Subcutaneous abdominal adipose tissue (tissue), 5 donors: ENCODE measurements around the gene PTPRM.

Source experiments
- H3K27ac ChIP-seq: one replicate; pipeline ENCODE4 v1.7.0; 2013; ENCODE audit warnings: low read depth, mild to moderate bottlenecking, inconsistent platforms, low read length, moderate library complexity
- H3K27me3 ChIP-seq, 5 donors: one replicate each; pipeline ENCODE4 v1.7.0; 2013; ENCODE audit warnings: low read length in 5 of 5, inconsistent platforms in 1 of 5; ENCODE audit not compliant: control insufficient read depth in 5 of 5, insufficient read depth in 4 of 5
- H3K36me3 ChIP-seq, 5 donors: one replicate each; pipeline ENCODE4 v1.7.0; 2013; ENCODE audit warnings: low read length in 5 of 5; ENCODE audit not compliant: control insufficient read depth in 5 of 5, insufficient read depth in 5 of 5
- H3K4me1 ChIP-seq, 5 donors: one replicate each; pipeline ENCODE4 v1.7.0; 2013; ENCODE audit warnings: low read length in 5 of 5, mild to moderate bottlenecking in 3 of 5, moderate library complexity in 1 of 5; ENCODE audit not compliant: control insufficient read depth in 5 of 5, insufficient read depth in 5 of 5
- H3K4me3 ChIP-seq, 5 donors: one replicate each; pipeline ENCODE4 v1.7.0; 2013; ENCODE audit warnings: low read length in 5 of 5, low read depth in 1 of 5
- H3K9ac ChIP-seq, 5 donors: one replicate each; pipeline ENCODE4 v1.7.0; 2013; ENCODE audit warnings: low read length in 5 of 5, mild to moderate bottlenecking in 4 of 5, moderate library complexity in 3 of 5
- H3K9me3 ChIP-seq, 5 donors: one replicate each; pipeline ENCODE4 v1.7.0; 2013; ENCODE audit warnings: low read length in 5 of 5; ENCODE audit not compliant: control insufficient read depth in 5 of 5
- donor health status: healthy.
- donor health status: healthy.
- donor health status: healthy.
- donor health status: healthy.
- donor health status: healthy.

PTPRM gene

GRCh38 chr18:7579176-7579917, 12.2 kb downstream of the PTPRM start:
- Histone ChIP-seq H3K27ac (no peak overlapping the region), H3K4me1 (peaks cover 2 to 29% (median 17%) of the 10 kb centered on the region in 5 donors), H3K4me3 (no peak overlapping the region), H3K36me3 (peaks cover 0 to 2% (median 0%) of the 10 kb centered on the region in 5 donors), H3K9me3 (no peaks in the 10 kb centered on the region), H3K9ac (no peak overlapping the region), H3K27me3 (no peaks in the 10 kb centered on the region)

- no peak overlapping the region for H3K4me3 ChIP-seq
- no peak overlapping the region for H3K27ac ChIP-seq
- H3K9me3 ChIP-seq, result no peaks in the 10 kb centered on the region
- H3K27me3 ChIP-seq, result no peaks in the 10 kb centered on the region
- peaks cover 7 to 33% (median 22%) of the 10 kb centered on the region in 5 donors for H3K4me1 ChIP-seq
- peaks cover 0 to 2% (median 0%) of the 10 kb centered on the region in 5 donors for H3K36me3 ChIP-seq
- H3K9ac ChIP-seq, result no peak overlapping the region
These were observed 12.9 kb downstream of the PTPRM start for GRCh38 chr18:7579918-7580542.

GRCh38 chr18:7584646-7585275, 17.6 kb downstream of the PTPRM start:
- H3K4me1 ChIP-seq, result peaks cover 5 to 19% (median 16%) of the 10 kb centered on the region in 5 donors
- H3K9ac ChIP-seq, result no peak overlapping the region
- H3K9me3 ChIP-seq, result no peaks in the 10 kb centered on the region
- no peak overlapping the region for H3K4me3 ChIP-seq
- no peak overlapping the region for H3K27ac ChIP-seq
- no peaks in the 10 kb centered on the region for H3K27me3 ChIP-seq
- H3K36me3 ChIP-seq, result peaks cover 0 to 2% (median 0%) of the 10 kb centered on the region in 5 donors

- Histone ChIP-seq H3K27ac (no peak overlapping the region), H3K27me3 (no peaks in the 10 kb centered on the region), H3K36me3 (peaks cover 0 to 2% (median 0%) of the 10 kb centered on the region in 5 donors), H3K4me3 (no peak overlapping the region), H3K4me1 (peaks cover 5 to 18% (median 15%) of the 10 kb centered on the region in 5 donors), H3K9ac (no peak overlapping the region), H3K9me3 (no peaks in the 10 kb centered on the region)
These were observed 18.2 kb downstream of the PTPRM start for GRCh38 chr18:7585276-7585670.

GRCh38 chr18:7586379-7586778, 19.3 kb downstream of the PTPRM start:
- H3K9ac ChIP-seq, result no peak overlapping the region
- no peak overlapping the region for H3K4me3 ChIP-seq
- H3K27ac ChIP-seq, result no peak overlapping the region
- H3K27me3 ChIP-seq, result no peaks in the 10 kb centered on the region
- H3K36me3 ChIP-seq, result peaks cover 0 to 2% (median 0%) of the 10 kb centered on the region in 5 donors
- H3K9me3 ChIP-seq, result no peaks in the 10 kb centered on the region
- H3K4me1 ChIP-seq, result peaks cover 5 to 29% (median 19%) of the 10 kb centered on the region in 5 donors

- Histone ChIP-seq H3K27ac (no peak overlapping the region), H3K4me1 (peaks cover 0 to 31% (median 12%) of the 10 kb centered on the region in 5 donors), H3K9ac (no peak overlapping the region), H3K27me3 (no peaks in the 10 kb centered on the region), H3K9me3 (no peaks in the 10 kb centered on the region), H3K36me3 (no peaks in the 10 kb centered on the region), H3K4me3 (no peak overlapping the region)
These were observed 23.9 kb downstream of the PTPRM start for GRCh38 chr18:7590826-7591560.

GRCh38 chr18:7592305-7593071, 25.4 kb downstream of the PTPRM start:
- Histone ChIP-seq H3K9me3 (no peaks in the 10 kb centered on the region), H3K9ac (peak overlapping the region in 1 of 5 donors; percentile 27), H3K27me3 (no peaks in the 10 kb centered on the region), H3K4me3 (no peak overlapping the region), H3K4me1 (peaks cover 0 to 34% (median 17%) of the 10 kb centered on the region in 5 donors), H3K36me3 (no peaks in the 10 kb centered on the region), H3K27ac (no peak overlapping the region)

- no peak overlapping the region for H3K27ac ChIP-seq
- H3K4me1 ChIP-seq, result peaks cover 0 to 37% (median 17%) of the 10 kb centered on the region in 5 donors
- no peaks in the 10 kb centered on the region for H3K9me3 ChIP-seq
- no peak overlapping the region for H3K4me3 ChIP-seq
- H3K36me3 ChIP-seq, result no peaks in the 10 kb centered on the region
- no peaks in the 10 kb centered on the region for H3K27me3 ChIP-seq
- H3K9ac ChIP-seq, result no peak overlapping the region
These were observed 26.2 kb downstream of the PTPRM start for GRCh38 chr18:7593218-7593819.

GRCh38 chr18:7596147-7596546, 29.0 kb downstream of the PTPRM start:
- Histone ChIP-seq H3K9ac (no peak overlapping the region), H3K4me3 (no peak overlapping the region), H3K27me3 (no peaks in the 10 kb centered on the region), H3K27ac (no peak overlapping the region), H3K36me3 (no peaks in the 10 kb centered on the region), H3K9me3 (no peaks in the 10 kb centered on the region), H3K4me1 (peaks cover 0 to 39% (median 18%) of the 10 kb centered on the region in 5 donors)
